Measurements from ENCODE around the gene FXR2.

FXR2 gene

GRCh38 chr17:7587420-7588151 is 27.1 kb downstream of the FXR2 start:
- DNase-seq (ENCODE audit: low read depth) = peak; percentile 84

DNA sequence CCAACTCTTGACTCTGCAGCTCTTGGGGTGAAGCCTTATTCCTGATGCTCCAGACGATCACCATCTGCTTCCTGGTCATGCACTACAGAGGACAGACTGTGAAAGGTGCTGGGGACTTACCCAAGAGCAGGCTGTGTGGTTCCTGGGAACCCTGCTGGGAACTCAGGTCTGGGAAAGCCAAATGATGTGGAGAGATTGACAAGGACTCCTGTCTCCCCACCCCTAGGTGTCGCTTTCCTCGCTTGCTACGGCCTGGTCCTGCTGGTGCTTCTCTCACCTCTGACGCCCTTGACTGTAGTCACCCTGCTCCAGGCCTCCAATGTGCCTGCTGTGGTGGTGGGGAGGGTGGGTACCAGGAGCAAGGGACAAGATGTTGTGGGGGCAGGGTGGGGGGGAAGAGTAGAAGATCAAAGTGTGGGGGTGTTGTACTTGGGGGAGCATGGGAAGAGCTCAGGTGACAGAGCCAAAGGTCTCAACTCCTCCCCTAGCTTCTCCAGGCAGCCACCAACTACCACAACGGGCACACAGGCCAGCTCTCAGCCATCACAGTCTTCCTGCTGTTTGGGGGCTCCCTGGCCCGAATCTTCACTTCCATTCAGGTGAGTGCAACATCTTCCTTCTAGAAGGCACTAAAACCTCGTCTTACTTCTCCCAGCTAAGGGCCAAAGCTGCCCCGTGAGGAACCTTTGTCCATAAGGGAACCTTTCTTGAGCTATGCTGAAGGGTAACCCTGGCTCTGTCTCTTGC is 27.9 kb downstream of the FXR2 start:
- no peak for DNase-seq (ENCODE audit: low read depth)

- DNase-seq (ENCODE audit: low read depth) = peak; percentile 95
Measured at GRCh38 chr17:7583253-7584109, 31.2 kb downstream of the FXR2 start, which contains the start of gene MPDU1. TSS of gene MPDU1 (plus strand) at chr17:7583852. CDS start at chr17:7583863, 11 bp downstream.

- no peak for DNase-seq (ENCODE audit: low read depth)
Measured at GRCh38 chr17:7582396-7583252, 32.1 kb downstream of the FXR2 start.

GRCh38 chr17:7580604-7581575 is 33.8 kb downstream of the FXR2 start:
- DNase-seq (ENCODE audit: low read depth) = no peak

GRCh38 chr17:7579834-7580603 is 34.7 kb downstream of the FXR2 start:
- DNase-seq (ENCODE audit: low read depth) = no peak

GRCh38 chr17:7579001-7579833 is 35.5 kb downstream of the FXR2 start, which contains the start of gene CD68:
TSS of gene CD68 (plus strand) at chr17:7579638. CDS start at chr17:7579678, 40 bp downstream.
- DNase-seq (ENCODE audit: low read depth) = peak; percentile 96

GRCh38 chr17:7577327-7578199 is 37.1 kb downstream of the FXR2 start:
- no peak for DNase-seq (ENCODE audit: low read depth)

GRCh38 chr17:7576432-7576937 is 38.2 kb downstream of the FXR2 start:
- no peak for DNase-seq (ENCODE audit: low read depth)

DNA sequence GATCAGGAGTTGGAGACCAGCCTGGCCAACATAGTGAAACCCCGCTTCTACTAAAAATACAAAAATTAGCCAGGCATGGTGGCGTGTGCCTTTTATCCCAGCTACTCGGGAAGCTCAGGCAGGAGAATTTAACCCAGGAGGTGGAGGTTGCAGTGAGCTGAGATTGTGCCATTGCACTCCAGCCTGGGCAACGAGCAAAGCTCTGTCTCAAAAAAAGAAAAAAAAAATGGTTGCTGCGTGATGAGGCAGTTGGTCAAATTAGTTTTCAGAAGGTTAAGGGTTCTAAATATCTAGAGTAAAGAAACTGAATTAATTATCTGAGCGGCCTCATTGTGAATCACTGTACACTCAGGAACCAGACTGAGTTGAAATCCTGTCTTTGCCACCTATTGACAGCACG is 38.7 kb downstream of the FXR2 start:
- DNase-seq (ENCODE audit: low read depth) = no peak

DNA sequence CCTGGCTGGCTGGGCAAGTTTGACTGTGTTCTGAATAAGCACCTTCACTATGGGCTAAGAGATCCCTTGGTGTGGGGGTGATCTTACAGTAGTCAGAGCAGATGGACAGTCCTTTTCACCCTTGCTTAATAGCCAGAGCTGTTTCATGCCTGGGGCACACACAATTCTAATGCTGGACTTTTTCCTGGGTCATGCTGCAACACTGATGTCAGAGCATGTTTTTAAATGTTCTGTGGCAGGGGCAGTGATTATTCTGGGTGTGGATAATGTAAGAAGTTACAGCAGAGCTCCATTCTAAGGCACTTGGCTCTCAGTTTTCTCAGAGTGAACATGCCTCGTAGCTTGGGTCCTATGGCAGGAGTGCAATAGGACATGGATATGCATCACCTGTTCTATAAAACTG is 39.2 kb downstream of the FXR2 start:
- DNase-seq (ENCODE audit: low read depth) = no peak

GRCh38 chr17:7574176-7574953 is 40.3 kb downstream of the FXR2 start:
- no peak for DNase-seq (ENCODE audit: low read depth)

DNA sequence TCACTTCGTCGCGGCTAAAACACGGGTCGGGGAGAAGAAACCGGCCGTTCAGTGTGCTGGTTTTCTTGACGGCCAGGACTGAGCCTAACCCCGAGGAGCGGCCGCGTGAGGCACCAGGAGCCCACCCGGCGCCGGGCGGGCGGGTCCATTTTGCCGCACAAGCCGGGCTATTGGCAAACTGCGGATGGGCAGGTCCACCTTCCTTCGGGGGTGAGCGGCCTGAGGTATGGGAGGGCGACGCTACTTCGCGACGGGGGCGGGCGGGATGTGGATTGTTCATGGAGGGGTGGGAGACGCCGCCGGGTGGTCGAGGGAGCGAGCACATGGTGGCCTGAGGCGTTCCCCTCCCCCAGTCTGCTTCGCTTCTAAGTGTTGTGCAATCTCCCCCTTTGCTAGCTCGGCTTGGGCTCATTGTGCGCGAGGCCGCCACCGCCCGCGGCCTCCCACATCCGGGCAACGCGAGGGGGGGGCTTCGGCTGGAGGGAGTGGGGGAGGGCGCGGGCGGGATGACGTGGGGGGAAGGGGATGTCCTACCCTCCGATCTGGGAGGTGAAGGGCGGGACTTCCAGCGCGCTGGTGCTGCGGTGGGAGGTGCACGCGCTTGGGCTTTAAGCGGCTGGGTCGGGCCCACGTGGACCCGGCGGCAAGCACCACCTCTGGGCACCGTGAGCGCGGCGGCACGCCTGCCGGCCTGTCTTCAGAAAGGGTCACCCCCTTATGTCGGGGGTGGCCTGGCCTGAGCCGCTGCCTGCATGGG is 41.2 kb downstream of the FXR2 start:
- peak; percentile 67 for DNase-seq (ENCODE audit: low read depth)

- DNase-seq (ENCODE audit: low read depth) = peak; percentile 96
Measured at GRCh38 chr17:7572588-7573323, 41.9 kb downstream of the FXR2 start.

GRCh38 chr17:7572338-7572587 is 42.4 kb downstream of the FXR2 start:
- DNase-seq (ENCODE audit: low read depth) = no peak
